Endothelial cell of umbilical vein (primary cell): ENCODE measurements around the gene RACGAP1. TPM values are rescaled to one million over a fixed set of nuclear protein-coding genes. Genes with fewer than 3 reads are reported as not detected.

Experiments used
- BruUV-seq: library from RNA; stranded (reverse); fragments of 400-500 nt; replicated peaks from 2 replicates; lab custom pipeline; 2021; lab: Mats Ljungman, UMichigan
- CTCF ChIA-PET: fragments of 300-600, 350-600 bp; sonication (Branson Sonifier 250); formaldehyde crosslinking; loops from one replicate; lab custom pipeline; 2021; ENCODE audit warnings: antibody characterized with exemption, inconsistent platforms; lab: Charles Lee
- POLR2A ChIA-PET: fragments of 300-600, 350-600 bp; sonication (Branson Sonifier 250); formaldehyde crosslinking; loops from one replicate; lab custom pipeline; 2021; ENCODE audit warnings: antibody characterized with exemption, inconsistent platforms; lab: Charles Lee
- DNase-seq: peaks from one replicate; pipeline ENCODE4 v3.0.0-alpha.2; 2011; ENCODE audit warnings: low read depth, low spot score
- FAIRE-seq: peaks from 2 replicates; lab custom pipeline; 2011; peaks lifted over from hg19 to GRCh38; lab: Jason Lieb, UNC
- H2AFZ ChIP-seq: 2 replicates; pipeline ENCODE4 v1.6.0; 2012; ENCODE audit warnings: low read depth, low read length, control low read depth, inconsistent platforms
- H3K27ac ChIP-seq: 2 replicates; pipeline ENCODE4 v1.5.1; 2011; ENCODE audit warnings: low read depth, mild to moderate bottlenecking, control low read depth, low read length, moderate library complexity; ENCODE audit not compliant: insufficient read depth
- H3K27me3 ChIP-seq, 2 experiments: 2 replicates each; pipeline versions ENCODE4 v1.6.0 to v1.6.1; 2011; ENCODE audit warnings: low read length in 2 of 2, mixed read lengths in 1 of 2; ENCODE audit not compliant: control insufficient read depth in 2 of 2, insufficient read depth in 2 of 2
- H3K36me3 ChIP-seq, 2 experiments: 2 replicates in 1 of 2; 3 replicates in 1 of 2; pipeline ENCODE4 v1.5.1; 2011; ENCODE audit warnings: low read length in 2 of 2, mild to moderate bottlenecking in 1 of 2, moderate library complexity in 1 of 2; ENCODE audit not compliant: control insufficient read depth in 2 of 2, insufficient read depth in 2 of 2; ENCODE audit errors: extremely low read depth in 1 of 2
- H3K4me1 ChIP-seq: 3 replicates; pipeline ENCODE4 v1.5.1; 2011; ENCODE audit warnings: mild to moderate bottlenecking, low read length; ENCODE audit not compliant: control insufficient read depth, insufficient read depth; ENCODE audit errors: extremely low read depth
- H3K4me2 ChIP-seq: 2 replicates; pipeline ENCODE4 v1.6.1; 2011; ENCODE audit warnings: low read length, control low read depth, mixed read lengths; ENCODE audit not compliant: insufficient read depth
- H3K4me3 ChIP-seq, 3 experiments: fragments of 200-600 bp in 1 of 3; sonication (generic), shearing (Covaris generic) in 1 of 3; replicated peaks in 1 of 3; 2 replicates each; pipeline ENCODE4 v1.5.1; 2011 to 2016; ENCODE audit warnings: control low read depth in 3 of 3, low read length in 3 of 3, mild to moderate bottlenecking in 2 of 3, inconsistent platforms in 1 of 3, low read depth in 1 of 3, moderate library complexity in 1 of 3; ENCODE audit not compliant: insufficient read depth in 1 of 3
- H3K79me2 ChIP-seq: 2 replicates; pipeline ENCODE4 v1.6.0; 2012; ENCODE audit warnings: low read length, inconsistent platforms; ENCODE audit not compliant: control insufficient read depth, insufficient read depth
- H3K9ac ChIP-seq: replicated peaks from 2 replicates; pipeline ENCODE3; 2011; ENCODE audit warnings: low read length, control low read depth; ENCODE audit not compliant: insufficient read depth; ENCODE audit errors: extremely low read depth
- H3K9me1 ChIP-seq: replicated peaks from 3 replicates; pipeline ENCODE4 v1.6.0; 2011; ENCODE audit warnings: mild to moderate bottlenecking, low read length; ENCODE audit not compliant: control insufficient read depth, insufficient read depth; ENCODE audit errors: extremely low read depth
- H3K9me3 ChIP-seq: replicated peaks from 2 replicates; pipeline ENCODE4 v1.5.1; 2012; ENCODE audit warnings: low read length, inconsistent platforms; ENCODE audit not compliant: control insufficient read depth, insufficient read depth
- H4K20me1 ChIP-seq: replicated peaks from 2 replicates; pipeline ENCODE3; 2011; ENCODE audit warnings: mild to moderate bottlenecking, low read length; ENCODE audit not compliant: control insufficient read depth, insufficient read depth; ENCODE audit errors: extremely low read depth
- CTCF ChIP-seq, 2 donors: IDR thresholded peaks; 1 replicate in 1 of 2; 2 replicates in 1 of 2; pipeline ENCODE4 v1.5.1; 2011; ENCODE audit warnings: low read length in 2 of 2, mild to moderate bottlenecking in 2 of 2, moderate library complexity in 2 of 2, control low read depth in 1 of 2, inconsistent platforms in 1 of 2, low read depth in 1 of 2; ENCODE audit not compliant: insufficient read depth in 1 of 2; ENCODE audit errors: extremely low read depth in 1 of 2
- EZH2 ChIP-seq: IDR thresholded peaks from 2 replicates; pipeline ENCODE4 v1.6.1; 2012; ENCODE audit warnings: borderline replicate concordance, low read depth, mild to moderate bottlenecking, moderate library complexity, low read length, inconsistent platforms; ENCODE audit not compliant: severe bottlenecking
- FOS ChIP-seq: IDR thresholded peaks from 2 replicates; pipeline ENCODE4 v1.6.1; 2011; ENCODE audit warnings: mild to moderate bottlenecking, low read length, moderate library complexity, borderline replicate concordance; ENCODE audit not compliant: insufficient read depth
- JUN ChIP-seq: IDR thresholded peaks from 2 replicates; pipeline ENCODE4 v1.6.1; 2011; ENCODE audit warnings: borderline replicate concordance, low read depth; ENCODE audit not compliant: insufficient read length, insufficient read depth
- MAX ChIP-seq: IDR thresholded peaks from 2 replicates; pipeline ENCODE4 v1.6.1; 2011; ENCODE audit not compliant: insufficient read depth, insufficient read length
- POLR2A ChIP-seq: IDR thresholded peaks from 2 replicates; pipeline ENCODE4 v1.6.1; 2012; ENCODE audit warnings: low read depth, mild to moderate bottlenecking, control low read depth, low read length
- POLR2AphosphoS5 ChIP-seq: IDR thresholded peaks from 2 replicates; pipeline ENCODE4 v1.6.1; 2012; ENCODE audit warnings: low read depth, mild to moderate bottlenecking, control low read depth, low read length, moderate library complexity; ENCODE audit not compliant: insufficient read depth
- dilution Hi-C: fragments of 300-500 bp; cut with MboI; formaldehyde crosslinking; loops from one replicate; pipeline ENCODE4 v1.15.0; 2019; ENCODE audit warnings: low sequenced_read_pairs; ENCODE audit not compliant: extremely low pct_ligation_motif_present
- intact Hi-C: fragments of 100-400 bp; cut with micrococcal nuclease; formaldehyde crosslinking; loops from one replicate; pipeline ENCODE4 v1.10.0; 2022
- polyA plus RNA-seq, 4 experiments: library from polyadenylated mRNA; depleted of rRNA in 3 of 4; stranded (reverse) in 3 of 4; unstranded in 1 of 4; fragments of >200 nt; gene quantifications; 2 replicates each; pipeline versions ENCODE4 v1.2.1 to v1.2.3, GENCODE V29; 2011 to 2012; ENCODE audit warnings: missing spikeins in 1 of 4
- total RNA-seq: library from RNA; stranded (reverse); gene quantifications from 2 replicates; pipeline ENCODE4 v1.2.3, GENCODE V29; 2021

Gene RACGAP1
- total and polyA plus RNA-seq, 2 donors (not counting 3 experiments of a cell fraction or from before 2014, with no cell fraction given) = 16.5 to 56.3 TPM

- ChIA-PET CTCF (interaction anchor here (0.9 to 3.5 kb wide), 6 partner anchors 9 to 73 kb away, joined by 3 to 14 read pairs (median 6); no protein-coding TSS in a partner anchor), POLR2A (no interaction called here)
- Histone ChIP-seq H3K9ac (no peak overlapping the region), H4K20me1 (no peaks in the 10 kb centered on the region), H3K9me3 (no peaks in the 10 kb centered on the region), H3K4me1 (peaks cover 11% of the 10 kb centered on the region), H3K27ac (no peak overlapping the region), H2AFZ (no peak overlapping the region), H3K27me3 (no peaks in the 10 kb centered on the region), H3K9me1 (no peaks in the 10 kb centered on the region), H3K4me2 (no peak overlapping the region), H3K4me3 (no peak overlapping the region), H3K36me3 (no peaks in the 10 kb centered on the region), H3K79me2 (no peaks in the 10 kb centered on the region)
- no peak for FAIRE-seq
- dilution Hi-C loops (no loop called here), intact Hi-C loops (no loop called here)
- no TSS peak for BruUV-seq
- TF ChIP-seq POLR2A (no peak), JUN (no peak), MAX (no peak)
- no peak for DNase-seq
These were observed 83.5 kb downstream of the RACGAP1 start for GRCh38 chr12:49941556-49942511.

GRCh38 chr12:49939707-49940106, 85.6 kb downstream of the RACGAP1 start:
- no peaks in the 10 kb centered on the region for H3K4me1 ChIP-seq
- BruUV-seq = no TSS peak
- no peak overlapping the region for H3K4me2 ChIP-seq
- dilution Hi-C loops = no loop called here
- H3K36me3 ChIP-seq = no peaks in the 10 kb centered on the region
- H3K27me3 ChIP-seq = no peaks in the 10 kb centered on the region
- no peak overlapping the region for H2AFZ ChIP-seq
- intact Hi-C loops = no loop called here
- no peaks in the 10 kb centered on the region for H3K9me3 ChIP-seq
- FAIRE-seq (no peak), DNase-seq (no peak)
- H3K9ac ChIP-seq = no peak overlapping the region
- TF ChIP-seq FOS (no peak), CTCF (IDR thresholded peaks at IDR 0.05; ENCODE audit: extremely low read depth in 1 of 2, insufficient read depth in 1 of 2, low read depth in 1 of 2, low read length in 2 of 2) (no peak), POLR2AphosphoS5 (no peak), EZH2 (no peak)
- no peak overlapping the region for H3K4me3 ChIP-seq
- CTCF ChIA-PET = interaction anchor here (1.2 to 1.5 kb wide), 3 partner anchors 12 to 73 kb away, joined by 4 to 5 read pairs (median 4); no protein-coding TSS in a partner anchor
- H3K27ac ChIP-seq = no peak overlapping the region
- H3K79me2 ChIP-seq = no peaks in the 10 kb centered on the region
- H4K20me1 ChIP-seq = no peaks in the 10 kb centered on the region
- no peaks in the 10 kb centered on the region for H3K9me1 ChIP-seq
- POLR2A ChIA-PET = no interaction called here
